Left kidney (tissue), 2 donors: ENCODE results near the gene DLGAP1. TPM values are rescaled to one million over a fixed set of nuclear protein-coding genes. Genes with fewer than 3 reads are reported as not detected.

ENCODE experiments used
- DNase-seq: peaks from one replicate; pipeline ENCODE4 v3.0.0-alpha.2; 2013
- polyA plus RNA-seq: library from polyadenylated mRNA; unstranded; fragments of 120-200 nt; gene quantifications from one replicate; pipeline ENCODE4 v1.2.1, GENCODE V29; 2013; ENCODE audit not compliant: insufficient read length

DLGAP1 gene
- polyA plus RNA-seq, 1 donor = 6.2 TPM

DNA sequence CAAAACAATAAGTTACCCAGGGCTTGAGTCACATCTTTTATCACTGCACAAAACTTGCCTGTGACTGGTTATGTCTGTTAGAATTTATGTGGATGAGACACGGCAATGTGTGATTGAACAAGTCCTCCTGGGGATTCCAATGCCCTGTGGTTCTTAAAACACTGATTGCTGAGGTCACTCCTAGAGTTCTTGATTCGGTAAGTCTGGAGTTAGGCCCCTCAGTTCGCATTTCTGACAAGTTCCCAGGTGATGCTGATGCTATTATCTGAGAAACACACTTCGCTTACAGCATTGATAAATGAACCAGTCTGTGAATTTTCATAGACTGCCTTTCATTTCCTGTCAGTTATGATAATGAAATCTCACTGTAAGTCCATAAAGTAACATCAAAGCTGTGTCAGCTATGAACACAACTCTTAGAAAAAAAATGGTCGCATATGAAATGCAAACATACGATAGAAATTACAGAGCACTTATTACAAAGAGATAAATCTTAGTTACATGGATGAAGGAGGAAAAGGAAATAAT, 214.0 kb downstream of the DLGAP1 start:
- DNase-seq = no peak

DNA sequence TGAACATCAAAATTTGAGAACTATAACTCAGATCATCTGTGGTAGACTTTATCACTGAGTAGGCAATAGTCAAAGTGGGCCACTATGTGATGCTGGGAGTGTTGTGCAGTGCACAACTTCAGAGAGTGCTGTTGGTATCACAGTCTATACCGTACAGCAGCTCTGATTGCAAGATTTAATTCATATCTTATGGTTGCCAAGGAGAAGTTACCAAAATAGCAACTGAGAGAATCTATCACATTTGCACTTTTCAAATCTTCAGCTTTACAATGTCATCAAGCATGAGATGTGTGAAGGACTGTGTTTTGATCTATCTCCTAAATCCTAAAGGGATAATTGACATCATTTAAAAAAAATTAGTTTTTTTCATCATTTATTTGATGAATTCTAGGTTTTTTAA, 216.1 kb downstream of the DLGAP1 start:
- no peak for DNase-seq

DNA sequence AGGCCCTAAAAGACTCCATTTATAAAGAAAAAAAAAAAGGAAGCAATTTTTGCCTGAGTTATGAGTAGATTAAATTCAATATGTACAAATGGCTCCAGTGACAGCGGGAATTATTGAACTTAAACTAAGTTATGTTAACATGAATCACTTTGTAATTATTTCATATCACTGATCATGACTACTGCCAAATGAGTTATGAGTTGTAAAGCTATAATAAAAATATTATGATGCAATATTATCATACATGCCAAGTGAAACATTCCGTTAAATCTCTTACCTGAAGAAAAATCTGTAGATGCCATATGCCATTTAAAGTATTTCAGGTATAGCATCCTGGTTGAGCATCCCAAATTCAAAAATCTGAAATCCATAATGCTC, 217.5 kb downstream of the DLGAP1 start:
- DNase-seq = no peak

DNA sequence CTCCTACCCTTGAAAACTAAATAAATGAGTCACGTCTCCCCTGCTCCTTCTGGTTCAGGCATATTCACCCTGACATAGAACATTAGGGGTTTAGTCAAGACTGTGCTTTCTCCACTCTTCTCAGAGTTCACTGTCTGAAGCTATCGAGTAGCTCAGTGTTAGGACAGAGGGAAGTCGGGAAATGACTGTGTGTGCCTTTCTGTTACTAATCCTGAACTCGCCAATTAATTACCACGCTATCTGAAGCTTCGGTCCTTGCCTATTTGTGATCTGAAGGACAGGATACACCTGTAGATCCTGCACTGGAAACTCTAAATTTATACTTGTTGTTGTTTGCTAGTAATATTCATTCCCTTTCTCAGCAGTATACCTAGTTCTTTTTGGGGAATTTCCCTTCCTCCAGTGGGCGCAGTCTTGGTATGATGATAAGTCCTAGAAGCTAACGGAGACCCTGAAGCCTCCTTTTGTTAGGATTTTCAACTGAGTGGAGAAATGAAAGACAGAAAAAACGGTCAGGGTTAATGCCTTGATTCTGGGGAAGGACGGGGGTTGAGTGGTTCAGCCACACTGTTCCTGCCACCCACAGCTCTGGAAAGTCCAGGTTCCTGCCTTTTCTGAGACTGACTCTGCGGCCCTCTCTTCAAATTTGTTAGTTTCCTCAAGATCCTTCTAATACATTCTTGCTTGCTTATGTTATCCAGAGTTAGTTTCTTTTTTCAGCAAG, 218.0 kb downstream of the DLGAP1 start:
- DNase-seq = no peak

DNA sequence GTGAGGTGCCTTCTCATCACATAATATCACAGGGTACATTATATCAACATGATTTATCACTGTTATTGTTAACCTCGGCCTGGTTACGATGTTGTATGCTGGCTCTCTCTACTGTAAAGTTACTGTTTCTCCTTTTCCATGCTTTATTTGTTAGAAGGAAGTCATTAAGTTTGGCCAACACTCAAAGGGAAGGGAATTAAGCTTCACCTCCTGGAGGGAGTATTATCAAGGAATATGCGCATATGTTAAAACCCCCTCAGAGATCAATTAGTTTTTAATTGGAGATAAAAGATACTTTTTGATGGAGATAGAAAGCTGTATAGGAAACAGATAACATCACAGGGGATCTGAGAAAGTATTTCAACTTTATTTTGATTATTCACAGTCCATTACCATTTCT, 221.6 kb downstream of the DLGAP1 start:
- DNase-seq = no peak

DNA sequence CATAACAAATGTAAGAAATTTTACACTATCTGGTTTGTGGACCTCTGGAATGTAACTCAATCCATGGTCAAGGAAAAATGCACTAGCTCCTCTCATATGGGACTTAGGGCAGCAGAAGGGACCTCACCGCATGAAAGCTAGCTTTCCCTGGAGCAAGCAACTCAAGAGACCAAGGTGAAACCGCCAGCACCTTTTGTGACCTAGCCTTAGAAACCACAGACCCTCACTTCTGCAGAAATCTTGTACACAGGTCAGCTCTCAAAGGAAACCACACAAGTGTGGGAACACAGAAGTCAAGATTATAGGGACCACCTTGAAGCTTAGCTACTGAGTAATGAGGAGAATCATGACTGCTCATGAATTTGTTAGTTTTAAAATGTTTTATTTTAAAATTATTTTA, 222.5 kb downstream of the DLGAP1 start:
- no peak for DNase-seq

DNA sequence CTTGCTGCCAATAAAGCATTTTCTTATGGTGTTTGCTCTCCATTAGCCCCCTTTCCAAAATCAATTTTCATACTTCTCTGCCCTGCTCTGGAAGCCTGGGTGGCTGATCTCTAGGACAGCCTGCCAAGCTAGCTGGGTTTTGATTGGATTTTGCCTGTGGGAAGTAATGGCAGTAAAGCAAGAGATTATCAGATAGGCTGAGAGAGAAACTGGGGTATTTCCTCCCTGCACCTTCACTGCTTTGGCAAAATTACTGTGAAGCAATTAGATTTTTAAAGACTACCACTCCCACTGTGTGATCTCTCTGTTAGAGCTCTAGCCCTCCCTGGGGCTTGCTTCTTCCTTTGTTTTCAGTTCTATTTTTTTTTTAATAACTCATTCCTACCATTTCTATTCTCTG, 223.8 kb downstream of the DLGAP1 start:
- no peak for DNase-seq

DNA sequence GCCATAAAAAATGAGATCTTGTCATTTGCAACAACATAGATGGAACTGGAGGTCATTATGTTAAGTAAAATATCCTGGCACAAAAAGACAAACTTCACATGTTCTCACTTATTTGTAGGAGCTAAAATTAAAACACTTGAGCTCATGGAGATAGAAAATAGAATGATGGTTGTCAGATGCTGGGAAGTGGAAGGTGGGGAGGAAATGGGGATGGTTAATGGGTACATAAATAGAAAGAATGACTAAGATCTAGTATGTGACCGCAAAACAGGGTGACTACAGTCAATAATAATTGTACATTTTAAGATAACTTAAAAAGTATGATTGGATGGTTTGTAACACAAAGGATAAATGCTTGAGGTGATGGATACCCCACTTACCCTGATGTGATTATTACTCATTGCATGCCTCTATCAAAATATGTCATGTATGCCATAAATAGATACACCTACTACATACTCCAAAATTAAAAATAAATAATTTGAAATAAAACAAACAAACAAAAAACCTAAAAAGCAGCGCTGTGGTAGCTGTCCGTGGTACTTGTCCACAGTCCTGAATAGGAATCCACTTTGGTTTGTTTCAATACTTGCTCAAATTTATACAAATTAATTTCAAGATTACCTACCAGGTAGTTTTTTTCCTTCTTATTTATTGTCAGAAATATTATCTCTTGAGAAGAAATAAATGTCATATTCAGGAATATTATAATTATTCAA, 224.5 kb downstream of the DLGAP1 start:
- no peak for DNase-seq

DNA sequence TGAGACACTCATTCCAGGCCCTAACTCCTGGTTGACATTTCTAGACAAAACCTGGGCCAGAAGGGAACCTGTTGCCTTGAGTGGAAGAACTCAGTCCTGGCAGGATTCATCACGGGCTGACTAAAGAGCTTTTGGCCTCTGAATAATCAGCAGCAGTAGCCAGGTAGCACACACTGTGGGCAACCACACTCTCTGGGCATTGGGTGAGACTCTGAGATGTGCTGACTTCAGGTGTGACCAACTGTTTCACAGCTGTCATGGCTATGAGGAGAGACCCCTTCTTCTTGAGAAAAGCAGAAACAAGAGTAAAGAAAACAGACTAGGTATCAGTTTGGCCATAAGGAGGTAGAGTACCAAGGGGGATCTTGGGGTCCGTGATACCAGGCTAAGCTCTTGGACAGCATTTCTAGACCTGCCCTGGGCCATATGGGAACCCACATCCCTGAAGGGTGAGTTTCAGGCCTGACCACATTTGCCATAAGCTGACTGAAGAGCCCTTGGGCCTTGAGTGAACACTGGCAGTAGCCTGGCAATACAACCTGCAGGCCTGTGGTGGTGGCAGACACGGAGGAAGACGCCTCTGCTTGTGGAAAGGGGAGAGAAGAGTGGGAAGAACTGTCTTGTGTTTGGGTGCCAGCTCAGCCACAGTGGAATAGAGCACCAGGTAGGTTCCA, 230.9 kb downstream of the DLGAP1 start:
- no peak for DNase-seq

DNA sequence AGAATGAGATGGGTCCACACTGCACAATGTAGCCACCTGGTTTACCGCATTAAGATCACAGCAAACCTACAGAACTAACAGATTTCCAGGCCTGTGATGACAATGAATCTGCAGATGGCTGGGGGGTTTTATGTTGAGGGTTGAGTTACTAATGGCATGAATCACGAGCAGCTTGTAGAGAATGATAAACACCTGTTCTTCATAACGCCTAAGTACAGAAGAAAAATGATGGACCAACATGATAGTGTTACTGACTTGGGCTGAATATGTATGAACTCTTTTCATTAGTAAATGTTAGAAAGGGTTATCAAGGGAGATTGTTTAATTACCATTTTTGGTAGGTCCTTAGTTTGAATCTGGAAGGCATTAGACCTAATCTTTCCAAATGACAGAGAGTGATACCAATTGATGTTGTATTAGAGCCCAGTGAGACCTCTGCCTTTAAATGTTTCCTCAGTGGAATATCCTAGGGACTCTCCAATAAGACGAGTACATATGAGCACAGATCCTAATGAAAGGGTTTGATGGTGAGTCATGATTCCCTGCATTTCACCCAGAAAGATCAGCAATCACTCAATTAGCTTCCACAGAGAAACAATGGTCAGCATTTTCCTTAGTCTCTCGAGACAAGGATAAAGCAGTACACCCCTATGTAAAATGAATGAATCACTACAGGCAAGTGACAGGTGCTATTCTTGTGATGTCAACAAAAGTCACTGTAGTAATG, 243.8 kb downstream of the DLGAP1 start:
- DNase-seq = no peak

DNA sequence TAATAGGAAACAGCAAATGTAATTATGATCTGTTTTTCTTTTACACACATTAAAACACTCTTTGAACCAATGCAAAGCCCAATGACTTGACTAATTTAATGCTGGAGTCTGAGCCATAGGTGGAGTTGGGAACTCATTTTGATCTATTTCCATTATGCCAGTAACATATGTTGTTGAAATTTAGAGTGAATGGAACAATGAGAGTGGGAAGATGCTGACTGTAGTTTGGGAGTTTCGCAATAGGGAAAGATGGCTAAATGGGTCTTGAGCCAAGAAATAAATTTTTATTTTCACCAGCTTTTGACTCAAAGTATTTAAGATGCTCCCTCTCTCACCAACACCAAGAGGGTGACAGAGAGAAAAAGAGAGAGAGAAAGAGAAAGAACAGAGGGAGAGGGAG, 246.7 kb downstream of the DLGAP1 start:
- DNase-seq = no peak

DNA sequence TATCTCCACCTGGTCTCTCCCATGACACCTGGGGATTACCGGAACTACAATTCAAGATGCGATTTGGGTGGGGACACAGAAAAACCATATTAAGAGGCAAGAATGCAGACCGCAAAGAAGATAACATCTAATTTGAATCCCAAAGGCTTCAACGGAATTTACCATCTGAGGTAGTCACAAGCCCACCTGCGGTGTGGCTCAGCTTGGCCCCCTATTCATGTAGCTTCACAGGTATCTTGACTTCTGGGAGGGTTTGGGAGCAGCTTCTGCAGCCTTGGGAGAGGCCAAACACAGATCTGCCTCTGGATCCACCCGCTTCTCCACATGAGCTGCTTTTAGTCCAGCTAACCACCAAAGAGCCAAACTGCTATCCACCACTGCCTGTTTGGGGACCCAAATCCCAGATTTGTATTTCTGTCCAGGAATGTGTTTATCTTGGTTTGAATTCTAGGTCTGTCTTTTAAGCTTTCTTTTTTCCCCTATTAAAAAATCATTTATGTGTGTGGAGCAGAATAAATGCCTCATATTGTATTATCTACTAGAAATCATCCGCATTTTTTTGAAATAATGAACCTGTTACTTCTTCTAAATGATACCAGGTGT, 247.6 kb downstream of the DLGAP1 start:
- no peak for DNase-seq

DNA sequence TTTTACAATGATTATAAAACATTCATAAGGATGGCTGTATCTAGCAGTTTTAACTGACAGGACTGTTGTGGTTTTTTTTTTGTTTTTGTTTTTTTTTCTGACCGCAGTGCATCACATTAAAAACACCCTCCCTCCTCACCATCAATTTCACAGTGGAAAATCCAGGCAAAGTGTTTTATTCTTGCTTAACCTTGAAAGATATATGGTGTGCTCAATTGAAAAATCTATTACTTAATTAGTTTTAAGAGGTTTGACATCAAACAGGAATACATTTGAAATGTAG, 250.7 kb downstream of the DLGAP1 start:
- no peak for DNase-seq

DNA sequence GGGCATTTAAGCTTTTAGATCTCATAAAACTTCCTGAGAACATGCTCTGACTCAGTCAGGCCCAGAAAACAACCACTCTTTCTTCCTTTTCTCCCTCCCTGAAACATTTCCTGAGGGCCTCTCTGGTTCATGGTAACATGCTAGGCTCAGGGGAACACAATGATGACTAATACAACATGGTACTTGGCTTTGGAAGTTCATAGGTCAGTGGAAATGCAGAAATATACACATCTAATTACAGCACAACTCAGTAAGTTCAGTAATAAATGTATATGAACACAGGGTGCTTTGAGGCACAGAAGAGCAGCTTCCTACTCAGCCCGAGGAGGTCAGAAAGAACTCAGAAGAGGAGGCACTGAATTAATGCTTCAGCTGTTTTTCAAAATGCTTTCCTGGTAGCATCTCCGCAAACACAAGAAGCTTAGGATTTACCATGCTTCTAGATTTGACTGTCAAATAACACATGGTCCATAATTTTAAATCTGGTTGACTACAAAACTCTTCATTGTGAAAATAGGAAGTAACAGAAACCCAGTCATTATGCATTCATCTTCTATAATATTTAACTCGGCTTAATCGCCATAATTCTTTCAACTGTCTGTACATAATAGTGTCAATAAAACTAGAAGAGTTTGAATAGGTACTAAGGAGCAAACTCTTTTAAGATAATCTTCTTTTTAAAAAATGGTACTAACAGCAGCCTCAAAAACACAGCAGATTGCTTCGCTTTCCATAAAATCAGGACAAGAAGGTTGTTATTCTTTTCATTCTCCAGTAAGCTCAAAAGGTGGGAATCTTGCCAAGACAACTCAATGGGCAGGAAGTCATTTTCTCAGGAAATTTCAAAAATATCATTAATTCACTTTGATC, 251.3 kb downstream of the DLGAP1 start:
- DNase-seq = peak; percentile 53

DNA sequence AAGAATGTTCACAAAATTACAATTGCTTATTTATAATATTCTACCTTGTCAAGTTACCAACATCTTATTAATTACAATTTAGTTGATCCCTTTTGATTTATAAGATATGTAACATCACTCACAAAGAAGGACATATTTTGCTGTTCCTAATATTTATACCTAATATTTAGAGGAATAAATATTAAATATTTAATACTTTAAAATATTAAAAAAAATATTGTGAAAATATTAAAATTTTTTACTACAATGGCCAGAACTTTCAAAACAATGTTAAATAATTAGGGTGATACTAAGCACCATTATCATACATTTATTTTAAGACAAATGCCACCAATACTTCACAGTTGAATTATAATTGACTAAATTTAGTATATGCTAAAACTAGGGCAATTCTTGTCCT, 254.7 kb downstream of the DLGAP1 start:
- DNase-seq = no peak

DNA sequence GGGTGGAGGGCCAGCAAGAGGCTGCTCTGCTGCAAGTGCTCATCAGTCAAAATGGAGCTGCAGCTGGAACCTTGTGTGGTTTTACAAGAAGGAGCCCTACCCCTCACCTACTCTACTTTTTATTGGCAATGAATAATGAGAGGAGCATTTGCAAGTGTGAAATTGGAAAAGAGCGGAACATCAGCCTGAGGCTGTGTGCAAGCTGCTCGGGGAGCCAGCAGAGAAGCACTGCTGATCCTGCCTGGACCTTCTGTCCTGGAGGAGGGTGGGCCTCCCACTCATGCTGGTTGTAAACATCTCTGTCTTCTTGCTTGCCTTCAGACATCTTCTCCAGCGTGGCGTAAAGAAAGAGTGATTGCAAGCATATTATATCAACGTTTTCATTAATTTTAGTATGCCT, 256.2 kb downstream of the DLGAP1 start:
- DNase-seq = no peak

DNA sequence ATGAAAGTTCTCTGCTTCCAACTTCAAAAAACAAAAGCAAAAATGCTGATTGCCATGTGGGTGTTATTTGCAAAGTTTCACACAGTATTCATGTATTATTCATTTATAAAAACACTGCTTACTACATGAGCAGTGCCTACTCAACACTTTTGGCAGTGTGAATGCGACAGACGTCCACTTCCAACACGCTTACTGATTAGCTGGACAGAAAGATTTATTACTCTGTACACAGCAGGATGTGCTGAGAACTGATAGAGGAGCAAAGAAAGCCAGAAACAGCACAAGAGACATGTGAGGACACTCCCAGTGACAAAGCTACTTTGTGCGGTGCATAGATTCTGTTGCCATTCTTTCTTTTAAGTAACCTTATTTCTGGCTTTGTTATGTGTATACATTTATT, 258.8 kb downstream of the DLGAP1 start:
- DNase-seq = no peak

DNA sequence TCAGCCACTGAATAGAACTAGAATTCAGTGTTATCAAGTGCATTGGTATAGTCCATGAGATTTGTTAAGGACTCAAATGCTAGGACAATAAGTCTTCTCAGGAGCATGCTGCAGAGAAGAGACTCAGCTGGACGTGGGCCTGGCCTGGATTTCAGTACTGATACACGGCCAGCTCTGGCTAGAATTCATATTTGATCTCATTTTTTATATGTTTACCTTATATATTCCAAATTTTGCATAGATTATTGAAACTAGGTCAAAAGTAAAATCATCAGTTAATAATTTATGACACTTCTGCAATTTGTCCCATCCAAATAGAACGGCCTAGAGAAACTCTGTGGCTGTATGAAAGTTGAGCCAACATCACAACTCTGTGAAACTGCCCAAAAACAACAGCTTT, 262.0 kb downstream of the DLGAP1 start:
- DNase-seq = no peak

DNA sequence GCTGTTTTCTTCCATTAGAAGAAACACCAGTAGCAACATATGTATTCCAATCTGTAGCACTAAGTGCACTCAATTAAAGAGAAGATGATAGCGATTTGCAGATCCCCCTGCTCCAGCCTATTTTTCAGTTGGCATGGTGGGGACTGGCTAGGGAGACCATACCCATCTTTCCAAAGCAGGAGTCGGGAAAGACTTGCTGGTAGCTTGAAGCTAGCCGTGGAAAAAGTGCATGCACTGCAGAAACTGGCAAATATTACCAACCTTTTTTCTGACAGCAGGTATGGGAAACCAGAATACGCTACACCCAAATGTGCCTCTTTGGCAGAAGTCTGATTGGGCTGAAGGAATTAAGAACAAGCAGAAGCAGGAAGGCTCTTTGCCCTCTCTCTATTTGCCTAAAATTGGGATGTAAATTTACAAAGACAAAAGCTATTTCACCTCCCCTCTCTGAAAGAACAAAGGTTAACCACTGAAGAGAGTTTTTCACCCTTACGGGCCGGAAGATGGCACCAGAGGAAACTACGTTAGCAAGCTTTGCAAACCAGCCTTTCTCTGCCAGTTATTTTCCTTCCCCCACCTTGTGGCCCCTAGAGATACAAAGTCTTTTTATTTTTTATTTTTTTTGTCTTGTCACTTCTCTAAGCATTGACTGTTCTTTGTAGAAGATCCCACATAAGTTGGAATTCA, 273.1 kb downstream of the DLGAP1 start:
- no peak for DNase-seq

DNA sequence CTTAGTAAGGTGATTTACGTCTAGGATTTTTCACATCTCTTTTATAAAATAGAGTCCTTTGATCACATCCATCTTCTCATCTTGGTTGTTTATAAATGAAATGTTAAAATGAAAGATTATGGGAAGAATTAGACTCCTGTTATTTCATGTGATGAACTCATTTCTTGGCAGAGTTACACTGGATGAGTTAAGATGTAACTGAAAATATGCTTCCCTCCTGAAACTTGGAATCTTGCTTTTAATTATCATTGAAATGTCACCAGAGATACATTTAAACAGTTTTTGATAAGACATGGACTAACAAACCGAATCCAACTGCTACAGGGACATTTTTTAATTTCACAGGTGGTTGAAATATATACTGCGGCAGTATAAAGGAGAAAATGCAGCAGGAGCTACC, 274.0 kb downstream of the DLGAP1 start:
- DNase-seq = no peak
